ENCODE data around the gene TANC1.
A peak's percentile ranks its signal among the peaks of the same experiment; 100 is the strongest.
"Not testable (repeated sequence)": the region's sequence is repeated elsewhere in the genome, so short reads cannot be mapped to it uniquely, and the experiment has no call there.

TANC1 gene

GRCh38 chr2:159028776-159029175, 60.3 kb downstream of the TANC1 start:
- DNase-seq (ENCODE audit: low spot score), result no peak
- FAIRE-seq, result no peak

- DNase-seq (ENCODE audit: low spot score) (no peak), FAIRE-seq (no peak)
These were observed 61.5 kb downstream of the TANC1 start for GRCh38 chr2:159029936-159030335.

- peak; percentile 91 for DNase-seq (ENCODE audit: low spot score)
These were observed 62.4 kb downstream of the TANC1 start for GRCh38 chr2:159030674-159031380.

DNA sequence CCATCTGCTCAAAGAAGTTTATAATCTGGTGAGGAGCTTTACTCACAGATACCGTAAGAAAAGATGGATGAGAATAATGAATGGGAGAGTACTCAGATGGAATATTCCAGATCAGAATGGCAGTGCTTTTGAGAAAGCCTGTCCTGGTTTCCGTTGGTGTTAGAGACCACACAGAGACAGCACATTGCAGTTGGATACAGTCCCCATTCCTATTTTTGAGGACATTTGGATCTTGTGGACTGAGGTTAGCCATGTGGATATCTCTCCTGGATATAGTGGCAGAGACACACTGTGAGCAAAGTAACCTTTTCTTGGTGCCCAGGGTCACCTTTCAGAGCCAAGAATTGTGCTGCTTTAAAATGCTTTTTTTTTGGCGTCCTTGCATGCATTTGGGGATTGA, 63.7 kb downstream of the TANC1 start:
- FAIRE-seq, result no peak
- DNase-seq (ENCODE audit: low spot score), result no peak

More at GRCh38 chr2:159030674-159031380, 62.4 kb downstream of the TANC1 start:
- FAIRE-seq, result peak; percentile 86

- DNase-seq (ENCODE audit: low spot score) (no peak), FAIRE-seq (no peak)
These were observed 64.1 kb downstream of the TANC1 start for GRCh38 chr2:159032580-159032979.

GRCh38 chr2:159034713-159035112, 66.3 kb downstream of the TANC1 start:
- FAIRE-seq (no peak), DNase-seq (ENCODE audit: low spot score) (no peak)

DNA sequence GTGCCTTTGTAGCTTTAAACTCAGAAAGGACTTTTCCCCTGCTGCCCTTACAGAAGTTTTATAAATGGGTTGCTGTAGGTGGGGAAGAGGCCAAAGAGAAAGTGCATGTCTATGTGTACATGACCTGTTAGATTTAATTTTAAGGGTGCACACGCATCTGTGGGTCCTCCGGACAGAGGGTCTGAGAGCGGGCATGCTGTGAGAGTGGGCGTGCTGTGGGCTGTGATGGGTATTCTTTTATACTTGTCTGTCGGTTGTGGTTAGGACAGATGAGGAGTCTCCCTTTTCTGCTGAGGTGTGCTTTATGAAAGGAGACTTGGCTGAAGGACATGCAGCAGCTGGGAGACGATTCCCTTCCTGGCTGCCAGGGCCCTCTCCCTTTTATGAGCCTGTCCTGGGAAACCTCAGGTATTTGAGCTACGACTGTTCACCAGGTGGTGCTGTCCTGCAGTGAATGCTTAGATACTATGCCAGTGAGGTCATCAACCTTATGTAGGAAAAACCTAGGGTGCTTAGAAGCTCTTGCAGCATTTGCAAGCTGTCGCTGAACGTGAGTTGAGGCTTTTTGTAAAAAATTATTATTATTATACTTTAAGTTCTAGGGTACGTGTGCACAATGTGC, 67.5 kb downstream of the TANC1 start:
- FAIRE-seq (no peak), DNase-seq (ENCODE audit: low spot score) (peak; percentile 48)

DNA sequence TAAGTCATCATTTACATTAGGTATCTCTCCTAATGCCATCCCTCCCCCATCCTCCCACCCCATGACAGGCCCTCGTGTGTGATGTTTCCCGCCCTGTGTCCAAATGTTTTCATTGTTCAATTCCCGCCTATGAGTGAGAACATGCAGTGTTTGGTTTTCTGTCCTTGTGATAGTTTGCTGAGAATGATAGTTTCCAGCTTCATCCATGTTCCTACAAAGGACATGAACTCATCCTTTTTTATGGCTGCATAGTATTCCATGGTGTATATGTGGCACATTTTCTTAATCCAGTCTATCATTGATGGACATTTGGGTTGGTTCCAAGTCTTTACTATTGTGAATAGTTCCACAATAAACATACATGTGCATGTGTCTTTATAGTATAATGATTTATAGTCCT, 68.0 kb downstream of the TANC1 start:
- DNase-seq (ENCODE audit: low spot score); FAIRE-seq: not testable (repeated sequence)

DNA sequence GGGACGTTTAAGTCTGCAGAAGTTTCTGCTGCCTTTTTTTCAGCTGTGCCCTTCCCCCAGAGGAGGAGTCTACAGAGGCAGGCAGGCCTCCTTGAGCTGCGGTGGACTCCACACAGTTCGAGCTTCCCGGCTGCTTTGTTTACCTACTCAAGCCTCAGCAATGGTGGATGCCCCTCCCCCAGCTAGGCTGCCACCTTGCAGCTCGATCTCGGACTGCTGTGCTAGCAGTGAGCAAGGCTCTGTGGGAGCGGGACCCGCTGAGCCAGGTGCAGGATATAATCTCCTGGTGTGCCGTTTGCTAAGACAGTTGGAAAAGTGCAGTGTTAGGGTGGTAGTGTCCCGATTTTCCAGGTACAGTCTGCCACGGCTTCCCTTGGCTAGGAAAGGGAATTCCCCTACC, 72.9 kb downstream of the TANC1 start:
- not testable (repeated sequence) for DNase-seq (ENCODE audit: low spot score); FAIRE-seq

GRCh38 chr2:159042115-159042850, 73.8 kb downstream of the TANC1 start:
- FAIRE-seq, result no peak
- no peak for DNase-seq (ENCODE audit: low spot score)

- FAIRE-seq, result no peak
- DNase-seq (ENCODE audit: low spot score), result no peak
These were observed 75.3 kb downstream of the TANC1 start for GRCh38 chr2:159043710-159044109.

GRCh38 chr2:159044804-159045286, 76.4 kb downstream of the TANC1 start:
- FAIRE-seq, result no peak
- DNase-seq (ENCODE audit: low spot score), result no peak

GRCh38 chr2:159045545-159046454, 77.4 kb downstream of the TANC1 start:
- no peak for DNase-seq (ENCODE audit: low spot score)
- FAIRE-seq, result no peak

GRCh38 chr2:159046966-159047365, 78.5 kb downstream of the TANC1 start:
- no peak for DNase-seq (ENCODE audit: low spot score)
- no peak for FAIRE-seq

GRCh38 chr2:159050426-159050825, 82.0 kb downstream of the TANC1 start:
- FAIRE-seq (no peak), DNase-seq (ENCODE audit: low spot score) (no peak)

- no peak for FAIRE-seq
- DNase-seq (ENCODE audit: low spot score), result no peak
These were observed 82.7 kb downstream of the TANC1 start for GRCh38 chr2:159051133-159051532.

GRCh38 chr2:159051661-159052060, 83.2 kb downstream of the TANC1 start:
- FAIRE-seq (no peak), DNase-seq (ENCODE audit: low spot score) (no peak)

DNA sequence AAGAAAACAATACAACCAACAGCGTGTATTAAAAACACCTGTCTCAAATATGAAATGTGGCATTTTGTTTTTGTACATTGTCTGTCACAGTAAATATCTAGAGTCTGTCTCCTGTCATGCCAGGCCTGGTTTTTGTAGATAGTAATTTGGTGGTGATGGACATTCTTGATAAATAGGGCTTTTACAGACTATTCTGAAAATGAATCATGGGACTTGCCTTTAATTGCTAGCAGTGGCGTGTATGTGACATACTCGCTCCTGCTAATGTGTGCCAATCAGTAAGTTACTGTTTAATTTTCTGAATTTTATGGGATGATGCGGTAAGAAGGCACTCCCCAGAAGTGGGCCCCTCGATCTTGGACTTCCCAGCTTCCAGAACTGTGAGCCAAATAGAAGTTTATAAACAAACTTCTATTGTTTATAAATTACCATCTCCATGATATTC, 83.7 kb downstream of the TANC1 start:
- FAIRE-seq (no peak), DNase-seq (ENCODE audit: low spot score) (no peak)

- DNase-seq (ENCODE audit: low spot score), result no peak
- no peak for FAIRE-seq
These were observed 85.0 kb downstream of the TANC1 start for GRCh38 chr2:159053161-159054031.

DNA sequence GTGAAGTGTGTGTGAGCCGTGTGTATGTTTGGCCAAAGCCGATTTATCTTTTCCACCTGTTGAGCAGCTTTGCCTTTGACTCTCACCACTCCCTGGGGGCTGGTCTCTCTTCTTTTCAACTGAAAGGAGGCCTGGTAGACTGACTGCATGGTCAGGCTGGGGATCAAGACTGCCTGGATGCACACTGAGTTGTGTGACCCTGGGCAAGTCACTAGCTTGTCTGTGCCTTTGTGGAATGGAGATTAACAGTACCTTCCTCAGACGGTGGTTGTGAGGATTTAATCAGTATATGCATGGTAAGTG, 85.5 kb downstream of the TANC1 start:
- FAIRE-seq (no peak), DNase-seq (ENCODE audit: low spot score) (no peak)
